ENCODE measurements around the gene PLXDC2. TPM values are rescaled to one million over a fixed set of nuclear protein-coding genes. Genes with fewer than 3 reads are reported as not detected.

Gene PLXDC2
- total and polyA plus RNA-seq, 4 donors = 11.8 to 99.6 (median 40.8) TPM

GRCh38 chr10:20254497-20254896 is 438.3 kb downstream of the PLXDC2 start:
- no peak overlapping the region for H3K4me3 ChIP-seq
- DNase-seq = no peak
- H3K9ac ChIP-seq (ENCODE audit: insufficient read depth in 1 of 2, low read length in 2 of 2) = no peak overlapping the region
- no peaks in the 10 kb centered on the region for H3K27me3 ChIP-seq (ENCODE audit: control insufficient read depth in 3 of 3, insufficient read depth in 3 of 3, low read length in 2 of 3)
- 74 to 87% methylated on average over 1 of the region's 1 CpG for WGBS, 2 donors
- no peaks in the 10 kb centered on the region for H3K9me3 ChIP-seq (ENCODE audit: control insufficient read depth in 4 of 4, insufficient read depth in 3 of 4, low read length in 3 of 4)
- H3K36me3 ChIP-seq (ENCODE audit: control insufficient read depth in 4 of 4, insufficient read depth in 4 of 4, low read length in 4 of 4) = peaks cover 0 to 27% (median 12%) of the 10 kb centered on the region in 4 donors
- no peak for ATAC-seq (ENCODE audit: insufficient read depth, low FRiP score)
- no peak overlapping the region for H3K27ac ChIP-seq (ENCODE audit: low read depth in 1 of 2, low read length in 1 of 2)
- TF ChIP-seq, protein P1, sequence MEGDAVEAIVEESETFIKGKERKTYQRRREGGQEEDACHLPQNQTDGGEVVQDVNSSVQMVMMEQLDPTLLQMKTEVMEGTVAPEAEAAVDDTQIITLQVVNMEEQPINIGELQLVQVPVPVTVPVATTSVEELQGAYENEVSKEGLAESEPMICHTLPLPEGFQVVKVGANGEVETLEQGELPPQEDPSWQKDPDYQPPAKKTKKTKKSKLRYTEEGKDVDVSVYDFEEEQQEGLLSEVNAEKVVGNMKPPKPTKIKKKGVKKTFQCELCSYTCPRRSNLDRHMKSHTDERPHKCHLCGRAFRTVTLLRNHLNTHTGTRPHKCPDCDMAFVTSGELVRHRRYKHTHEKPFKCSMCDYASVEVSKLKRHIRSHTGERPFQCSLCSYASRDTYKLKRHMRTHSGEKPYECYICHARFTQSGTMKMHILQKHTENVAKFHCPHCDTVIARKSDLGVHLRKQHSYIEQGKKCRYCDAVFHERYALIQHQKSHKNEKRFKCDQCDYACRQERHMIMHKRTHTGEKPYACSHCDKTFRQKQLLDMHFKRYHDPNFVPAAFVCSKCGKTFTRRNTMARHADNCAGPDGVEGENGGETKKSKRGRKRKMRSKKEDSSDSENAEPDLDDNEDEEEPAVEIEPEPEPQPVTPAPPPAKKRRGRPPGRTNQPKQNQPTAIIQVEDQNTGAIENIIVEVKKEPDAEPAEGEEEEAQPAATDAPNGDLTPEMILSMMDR (IDR thresholded peaks at IDR 0.05; ENCODE audit: control extremely low read depth, extremely low read depth) = no peak
- peaks cover 0 to 14% (median 0%) of the 10 kb centered on the region in 5 donors for H3K4me1 ChIP-seq (ENCODE audit: control insufficient read depth in 5 of 5, insufficient read depth in 5 of 5, low read length in 5 of 5)

GRCh38 chr10:20256969-20257368 is 440.7 kb downstream of the PLXDC2 start:
- Histone ChIP-seq H3K4me3 (no peak overlapping the region), H3K4me1 (ENCODE audit: control insufficient read depth in 5 of 5, insufficient read depth in 5 of 5, low read length in 5 of 5) (peaks cover 0 to 14% (median 0%) of the 10 kb centered on the region in 5 donors), H3K27me3 (ENCODE audit: control insufficient read depth in 3 of 3, insufficient read depth in 3 of 3, low read length in 2 of 3) (no peaks in the 10 kb centered on the region), H3K9ac (ENCODE audit: insufficient read depth in 1 of 2, low read length in 2 of 2) (no peak overlapping the region), H3K27ac (ENCODE audit: low read depth in 1 of 2, low read length in 1 of 2) (no peak overlapping the region), H3K9me3 (ENCODE audit: control insufficient read depth in 4 of 4, insufficient read depth in 3 of 4, low read length in 3 of 4) (peaks cover 0 to 7% (median 0%) of the 10 kb centered on the region in 4 donors), H3K36me3 (ENCODE audit: control insufficient read depth in 4 of 4, insufficient read depth in 4 of 4, low read length in 4 of 4) (peaks cover 0 to 28% (median 14%) of the 10 kb centered on the region in 4 donors)
- WGBS, 2 donors = 93 to 98% methylated on average over 2 of the region's 2 CpGs
- TF ChIP-seq, protein P1 (IDR thresholded peaks at IDR 0.05; ENCODE audit: control extremely low read depth, extremely low read depth) = no peak
- no peak for ATAC-seq (ENCODE audit: insufficient read depth, low FRiP score)
- no peak for DNase-seq

GRCh38 chr10:20257422-20257821 is 441.2 kb downstream of the PLXDC2 start:
- TF ChIP-seq, protein P1 (IDR thresholded peaks at IDR 0.05; ENCODE audit: control extremely low read depth, extremely low read depth) = no peak
- Histone ChIP-seq H3K9me3 (ENCODE audit: control insufficient read depth in 4 of 4, insufficient read depth in 3 of 4, low read length in 3 of 4) (peaks cover 0 to 12% (median under 1%) of the 10 kb centered on the region in 4 donors), H3K4me3 (no peak overlapping the region), H3K36me3 (ENCODE audit: control insufficient read depth in 4 of 4, insufficient read depth in 4 of 4, low read length in 4 of 4) (peaks cover 0 to 32% (median 16%) of the 10 kb centered on the region in 4 donors), H3K4me1 (ENCODE audit: control insufficient read depth in 5 of 5, insufficient read depth in 5 of 5, low read length in 5 of 5) (peaks cover 0 to 14% (median 0%) of the 10 kb centered on the region in 5 donors), H3K27me3 (ENCODE audit: control insufficient read depth in 3 of 3, insufficient read depth in 3 of 3, low read length in 2 of 3) (no peaks in the 10 kb centered on the region), H3K9ac (ENCODE audit: insufficient read depth in 1 of 2, low read length in 2 of 2) (no peak overlapping the region), H3K27ac (ENCODE audit: low read depth in 1 of 2, low read length in 1 of 2) (no peak overlapping the region)
- ATAC-seq (ENCODE audit: insufficient read depth, low FRiP score) (no peak), DNase-seq (no peak)
- 48 to 61% methylated on average over 2 of the region's 2 CpGs for WGBS, 2 donors

GRCh38 chr10:20265146-20265545 is 448.9 kb downstream of the PLXDC2 start:
- TF ChIP-seq, protein P1 (IDR thresholded peaks at IDR 0.05; ENCODE audit: control extremely low read depth, extremely low read depth) = no peak
- no peak overlapping the region for H3K4me3 ChIP-seq
- peaks cover 0 to 12% (median under 1%) of the 10 kb centered on the region in 4 donors for H3K9me3 ChIP-seq (ENCODE audit: control insufficient read depth in 4 of 4, insufficient read depth in 3 of 4, low read length in 3 of 4)
- no peak overlapping the region for H3K27ac ChIP-seq (ENCODE audit: low read depth in 1 of 2, low read length in 1 of 2)
- H3K4me1 ChIP-seq (ENCODE audit: control insufficient read depth in 5 of 5, insufficient read depth in 5 of 5, low read length in 5 of 5) = peaks cover 0 to 3% (median 0%) of the 10 kb centered on the region in 5 donors
- peaks cover 0 to 25% (median 12%) of the 10 kb centered on the region in 4 donors for H3K36me3 ChIP-seq (ENCODE audit: control insufficient read depth in 4 of 4, insufficient read depth in 4 of 4, low read length in 4 of 4)
- WGBS, 2 donors = 73 to 93% methylated on average over 1 of the region's 1 CpG
- DNase-seq = no peak
- no peaks in the 10 kb centered on the region for H3K27me3 ChIP-seq (ENCODE audit: control insufficient read depth in 3 of 3, insufficient read depth in 3 of 3, low read length in 2 of 3)
- ATAC-seq (ENCODE audit: insufficient read depth, low FRiP score) = no peak
- no peak overlapping the region for H3K9ac ChIP-seq (ENCODE audit: insufficient read depth in 1 of 2, low read length in 2 of 2)

Data from lung (tissue), 12 donors.